AG04449 (cell line): ENCODE measurements around the gene MAP9.
A peak's percentile ranks its signal among the peaks of the same experiment; 100 is the strongest.

Source experiments
- CTCF ChIA-PET: fragments of 350-600 bp; formaldehyde crosslinking; extraction: SDS; loops from one replicate; lab custom pipeline; 2021; ENCODE audit warnings: antibody characterized with exemption; lab: Yijun Ruan, JAX
- POLR2A ChIA-PET: fragments of 400-600, 350-600 bp; formaldehyde crosslinking; extraction: SDS; loops from one replicate; lab custom pipeline; 2020; ENCODE audit warnings: antibody characterized with exemption, inconsistent platforms; lab: Yijun Ruan, JAX
- DNase-seq: peaks from one replicate; pipeline ENCODE4 v3.0.0-alpha.2; 2010; ENCODE audit warnings: low read depth, low spot score
- H3K4me3 ChIP-seq: 2 replicates; pipeline ENCODE4 v1.5.1; 2011; ENCODE audit warnings: low read depth, mild to moderate bottlenecking, control low read depth, low read length
- CTCF ChIP-seq: IDR thresholded peaks from one replicate; pipeline ENCODE4 v1.5.1; 2011; ENCODE audit warnings: mild to moderate bottlenecking, moderate library complexity, low read length, control low read depth, inconsistent platforms; ENCODE audit not compliant: insufficient read depth; ENCODE audit errors: missing control alignments

MAP9 gene

DNA sequence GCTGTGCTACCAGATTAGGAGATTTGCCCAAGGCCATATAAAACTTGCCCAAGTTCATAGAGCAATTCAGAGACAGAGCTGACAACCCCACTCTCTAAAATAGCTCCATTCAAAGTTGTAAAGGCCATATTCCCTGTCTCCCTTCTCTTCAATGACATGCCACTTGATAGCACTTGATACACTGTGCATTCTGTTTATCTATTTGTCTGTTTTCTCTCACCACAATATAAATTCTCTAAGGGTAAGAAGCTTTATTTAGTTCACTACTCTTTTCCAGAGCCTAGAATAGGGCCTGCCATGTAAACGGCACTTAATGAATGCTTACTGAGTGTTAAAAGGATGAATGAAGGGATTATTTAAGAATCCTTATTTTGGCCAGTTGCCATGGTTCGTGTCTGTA, 24.1 kb upstream of the MAP9 start:
- H3K4me3 ChIP-seq: no peak overlapping the region
- CTCF ChIA-PET: interaction anchor here (1.1 to 1.3 kb wide), 3 partner anchors 10 to 552 kb away, joined by 3 to 4 read pairs (median 4); no protein-coding TSS in a partner anchor
- no peak for TF ChIP-seq CTCF
- POLR2A ChIA-PET: no interaction called here
- no peak for DNase-seq

DNA sequence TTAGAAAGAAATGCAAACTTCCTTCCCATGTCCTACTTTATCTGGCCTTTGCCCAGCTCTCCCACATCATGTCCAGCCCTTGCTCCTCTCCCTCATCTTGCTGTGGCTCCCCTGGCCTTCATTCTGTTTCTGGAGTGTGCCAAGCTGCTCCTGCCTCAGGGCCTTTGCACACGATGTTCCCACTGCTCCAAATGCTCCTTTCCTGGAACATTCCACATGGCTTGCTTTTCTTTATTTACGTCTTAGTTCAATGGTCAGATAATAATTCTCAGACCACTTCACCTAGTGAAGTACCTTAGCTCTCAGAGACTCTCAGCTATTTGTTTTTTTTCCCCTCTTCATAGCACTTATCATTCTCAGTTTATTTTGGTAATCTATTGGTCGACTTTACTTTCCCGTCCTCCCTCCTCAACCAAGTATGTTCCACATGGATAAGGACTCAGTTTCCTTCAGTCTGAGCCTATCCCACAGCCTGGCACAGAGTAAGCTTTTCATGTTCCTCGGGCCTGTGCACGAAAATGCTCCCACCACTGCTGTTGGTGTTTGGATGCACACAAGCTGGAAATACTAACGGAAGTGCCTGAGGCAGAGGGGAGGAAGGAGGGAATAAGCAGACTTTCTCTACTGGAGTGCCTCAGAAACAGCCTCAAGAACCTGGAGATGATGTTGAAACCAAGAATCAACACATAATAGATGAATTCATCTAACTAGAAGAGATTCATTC, 23.4 kb upstream of the MAP9 start:
- no peak for DNase-seq
- ChIA-PET CTCF (interaction anchor here (1.1 to 1.3 kb wide), 3 partner anchors 9 to 553 kb away, joined by 3 to 4 read pairs (median 4); no protein-coding TSS in a partner anchor), POLR2A (no interaction called here)
- TF ChIP-seq CTCF: no peak
- H3K4me3 ChIP-seq: no peak overlapping the region

DNA sequence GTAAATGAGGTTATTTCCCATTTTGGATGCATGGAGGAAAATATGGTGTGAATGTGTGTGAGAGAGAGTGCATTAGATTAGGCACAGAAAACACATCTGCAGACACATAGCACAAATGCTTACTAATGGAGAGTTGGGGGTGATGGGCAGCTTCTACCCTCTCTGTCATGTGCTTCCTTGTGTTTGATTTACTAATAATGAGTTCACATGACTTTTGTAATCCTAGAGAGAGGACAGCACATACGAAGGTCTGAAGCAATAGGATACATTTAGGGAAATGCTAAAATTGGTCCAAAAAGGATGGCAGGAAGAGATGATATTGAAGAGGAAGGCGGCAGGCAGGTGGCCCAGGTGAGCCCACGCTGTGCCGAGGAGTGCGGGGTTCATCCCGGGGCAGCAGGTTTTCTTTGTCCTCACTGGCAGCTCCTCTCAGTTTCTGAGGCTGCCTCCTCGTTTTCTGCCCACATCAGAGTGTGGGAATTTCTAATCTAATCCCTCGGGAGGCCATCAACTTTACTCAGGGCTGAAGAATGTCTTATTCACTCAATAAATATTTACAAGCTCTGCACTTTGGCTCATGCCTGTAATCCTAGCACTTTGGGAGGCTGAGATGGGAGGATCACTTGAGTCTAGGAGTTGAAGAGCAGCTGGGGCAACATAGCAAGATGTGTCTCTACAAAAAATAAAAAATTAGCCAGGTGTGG, 15.9 kb upstream of the MAP9 start:
- no peak overlapping the region for H3K4me3 ChIP-seq
- ChIA-PET POLR2A (no interaction called here), CTCF (no interaction called here)
- TF ChIP-seq CTCF: no peak
- peak; percentile 28 for DNase-seq

GRCh38 chr4:155391932-155392331, 15.2 kb upstream of the MAP9 start:
- POLR2A ChIA-PET: no interaction called here
- no peak for DNase-seq
- TF ChIP-seq CTCF: no peak
- CTCF ChIA-PET: no interaction called here
- H3K4me3 ChIP-seq: no peak overlapping the region

- no peak for DNase-seq
- H3K4me3 ChIP-seq: no peak overlapping the region
- CTCF ChIA-PET: no interaction called here
- POLR2A ChIA-PET: no interaction called here
- TF ChIP-seq CTCF: no peak
Measured at GRCh38 chr4:155388162-155388561, 11.4 kb upstream of the MAP9 start.

DNA sequence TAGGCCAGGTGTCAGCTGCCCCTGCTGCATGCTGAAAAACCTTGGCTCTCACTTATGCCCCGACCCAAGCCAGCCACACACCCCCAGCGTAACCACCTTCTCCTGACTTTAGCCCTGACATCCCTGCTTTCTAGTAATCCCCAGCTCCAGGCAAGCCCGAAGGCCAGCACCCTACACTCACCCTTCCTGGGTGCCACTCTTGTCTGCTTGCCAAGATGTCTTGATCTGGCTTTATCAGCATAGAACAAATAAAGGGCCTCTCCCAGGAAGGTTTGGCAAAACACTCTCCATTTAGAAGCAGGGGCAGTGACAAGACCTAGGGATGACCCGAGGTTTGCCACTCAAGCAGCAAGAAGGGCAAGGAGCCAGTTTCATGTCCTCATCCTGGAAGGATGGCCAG, 6.8 kb upstream of the MAP9 start:
- no peak for TF ChIP-seq CTCF
- no peak for DNase-seq
- ChIA-PET POLR2A (no interaction called here), CTCF (no interaction called here)
- H3K4me3 ChIP-seq: no peak overlapping the region
